NCI-H82 (cell line): Measurements from ENCODE around the gene REPS2.
"Not testable (repeated sequence)": the region's sequence is repeated elsewhere in the genome, so short reads cannot be mapped to it uniquely, and the experiment has no call there.

Experiments used
- DNase-seq: peaks from one replicate; lab custom pipeline; 2025; lab: John Stamatoyannopoulos, UW

The REPS2 gene

GRCh38 chrX:16946361-16946964, at the start of gene REPS2:
Gene REPS2 (plus strand): TSS chrX:16946658. CDS start chrX:16946862, 204 bp downstream.
- DNase-seq = peak; percentile 91

- no peak for DNase-seq
Measured at GRCh38 chrX:16897445-16897844, 49.0 kb upstream of the REPS2 start.

GRCh38 chrX:16903274-16904022, 43.0 kb upstream of the REPS2 start:
- DNase-seq = no peak

- DNase-seq = no peak
Measured at GRCh38 chrX:16910376-16910775, 36.1 kb upstream of the REPS2 start.

GRCh38 chrX:16914058-16914457, 32.4 kb upstream of the REPS2 start:
- DNase-seq = no peak

GRCh38 chrX:16916561-16916960, 29.9 kb upstream of the REPS2 start:
- no peak for DNase-seq

- DNase-seq = no peak
Measured at GRCh38 chrX:16917120-16917519, 29.3 kb upstream of the REPS2 start.

- no peak for DNase-seq
Measured at GRCh38 chrX:16918979-16919378, 27.5 kb upstream of the REPS2 start.

- no peak for DNase-seq
Measured at GRCh38 chrX:16920075-16920474, 26.4 kb upstream of the REPS2 start.

- no peak for DNase-seq
Measured at GRCh38 chrX:16923157-16923556, 23.3 kb upstream of the REPS2 start.

- DNase-seq = no peak
Measured at GRCh38 chrX:16924631-16925480, 21.6 kb upstream of the REPS2 start.

- DNase-seq = no peak
Measured at GRCh38 chrX:16930392-16930791, 16.1 kb upstream of the REPS2 start.

GRCh38 chrX:16931371-16931770, 15.1 kb upstream of the REPS2 start:
- DNase-seq = peak; percentile 18

- no peak for DNase-seq
Measured at GRCh38 chrX:16931855-16932575, 14.4 kb upstream of the REPS2 start.

GRCh38 chrX:16934185-16934584, 12.3 kb upstream of the REPS2 start:
- DNase-seq = no peak

GRCh38 chrX:16946971-16947562, 609 bp downstream of the REPS2 start:
- peak; percentile 15 for DNase-seq

- no peak for DNase-seq
Measured at GRCh38 chrX:16950423-16950822, 4.0 kb downstream of the REPS2 start.

GRCh38 chrX:16953606-16954211, 7.3 kb downstream of the REPS2 start:
- no peak for DNase-seq

GRCh38 chrX:16957751-16958150, 11.3 kb downstream of the REPS2 start:
- no peak for DNase-seq

GRCh38 chrX:16958356-16958755, 11.9 kb downstream of the REPS2 start:
- DNase-seq = no peak

GRCh38 chrX:16962661-16963060, 16.2 kb downstream of the REPS2 start:
- DNase-seq = not testable (repeated sequence)
